ENCODE results near the gene ATG14. TPM values are rescaled to one million over a fixed set of nuclear protein-coding genes. Genes with fewer than 3 reads are reported as not detected.
A peak's percentile ranks its signal among the peaks of the same experiment; 100 is the strongest.

ATG14 gene
- total RNA-seq, 1 experiment from 2014 or later: 12.6 TPM

DNA sequence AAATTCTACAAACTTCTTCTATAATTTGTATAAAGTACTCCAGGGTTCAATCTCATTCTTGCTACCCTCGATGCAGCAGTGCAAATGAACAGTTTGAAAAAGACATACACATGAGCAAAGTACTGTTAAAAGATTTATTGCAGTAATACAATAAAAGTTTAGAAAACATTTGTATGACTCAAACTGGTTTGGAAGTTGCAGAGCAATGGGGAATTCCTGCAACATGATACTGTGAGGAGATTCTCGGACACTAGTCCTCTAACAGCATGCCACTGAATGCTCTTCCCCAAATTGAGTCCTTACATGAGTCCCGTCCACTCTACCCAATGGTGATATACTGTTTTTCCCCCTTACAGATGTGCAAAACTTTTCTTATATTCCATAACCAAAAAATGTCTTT lies 45.4 kb downstream of the ATG14 start:
- Histone ChIP-seq H4K20me1 (ENCODE audit: insufficient read depth, low read depth, low read length) (no peaks in the 10 kb centered on the region), H3K4me2 (ENCODE audit: low read depth, low read length, poor library complexity, severe bottlenecking) (no peak overlapping the region), H3K79me2 (ENCODE audit: low read length) (no peaks in the 10 kb centered on the region), H3K9me3 (ENCODE audit: low read length) (no peaks in the 10 kb centered on the region), H3K9me2 (replicated peaks; ENCODE audit: insufficient read depth, low read length) (no peaks in the 10 kb centered on the region), H3K4me1 (ENCODE audit: low read length) (no peaks in the 10 kb centered on the region), H3K4me3 (ENCODE audit: low read length) (no peak overlapping the region), H3K36me3 (ENCODE audit: insufficient read depth, low read length) (peaks cover 26% of the 10 kb centered on the region; the same call in 1 of the 2 replicates), H3K27ac (ENCODE audit: low read length) (no peak overlapping the region), H3K9ac (ENCODE audit: low read length) (no peak overlapping the region), H3K27me3 (ENCODE audit: low read length) (no peaks in the 10 kb centered on the region), H2AFZ (ENCODE audit: low read length) (no peak overlapping the region)
- no peak for DNase-seq

DNA sequence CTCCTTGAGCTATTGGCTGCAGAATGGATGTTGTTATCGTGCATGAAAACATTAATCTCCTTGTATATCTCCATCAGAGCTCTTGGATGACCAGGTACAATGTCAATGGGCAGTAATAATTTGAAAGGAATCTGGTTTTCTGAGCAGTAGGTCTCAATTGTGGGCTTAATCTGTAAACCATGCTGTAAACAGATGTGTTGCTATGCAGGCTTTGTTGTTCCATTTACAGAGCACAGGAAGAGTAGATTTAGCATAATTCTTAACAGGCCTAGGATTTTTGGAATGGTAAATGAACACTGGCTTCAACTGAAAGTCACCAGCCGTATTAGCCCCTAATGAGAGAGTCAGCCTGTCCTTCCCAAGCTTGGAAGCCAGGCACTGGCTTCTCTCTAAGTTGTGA lies 50.4 kb downstream of the ATG14 start:
- Histone ChIP-seq H3K27ac (ENCODE audit: low read length) (no peak overlapping the region), H3K79me2 (ENCODE audit: low read length) (peaks cover 4% of the 10 kb centered on the region), H3K4me2 (ENCODE audit: low read depth, low read length, poor library complexity, severe bottlenecking) (no peak overlapping the region), H3K27me3 (ENCODE audit: low read length) (no peaks in the 10 kb centered on the region), H2AFZ (ENCODE audit: low read length) (no peak overlapping the region), H3K4me1 (ENCODE audit: low read length) (no peaks in the 10 kb centered on the region), H3K4me3 (ENCODE audit: low read length) (no peak overlapping the region), H3K9ac (ENCODE audit: low read length) (no peak overlapping the region), H3K9me3 (ENCODE audit: low read length) (no peaks in the 10 kb centered on the region), H3K9me2 (replicated peaks; ENCODE audit: insufficient read depth, low read length) (no peaks in the 10 kb centered on the region), H4K20me1 (ENCODE audit: insufficient read depth, low read depth, low read length) (no peaks in the 10 kb centered on the region), H3K36me3 (ENCODE audit: insufficient read depth, low read length) (peaks cover 22% of the 10 kb centered on the region; the same call in 1 of the 2 replicates)
- DNase-seq: no peak

DNA sequence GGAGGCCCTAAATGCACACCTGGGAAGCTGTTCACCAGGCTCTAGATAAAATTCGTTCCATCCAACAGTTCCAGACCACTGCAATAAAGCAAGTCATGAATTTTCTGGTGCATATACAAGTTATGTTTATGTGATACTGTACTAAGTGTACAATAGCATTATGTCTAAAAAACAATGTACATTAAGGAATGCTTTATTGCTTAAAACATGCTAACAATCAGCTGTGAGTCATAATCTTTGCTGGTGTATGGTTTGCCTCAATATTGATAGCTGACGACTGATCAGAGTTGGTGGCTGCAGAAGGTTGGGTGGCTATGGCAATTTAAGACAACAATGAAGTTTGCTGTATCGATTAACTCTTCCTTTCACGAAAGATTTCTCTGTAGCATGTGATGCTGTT lies 52.3 kb downstream of the ATG14 start:
- Histone ChIP-seq H3K9me3 (ENCODE audit: low read length) (no peaks in the 10 kb centered on the region), H3K36me3 (ENCODE audit: insufficient read depth, low read length) (peaks cover 36% of the 10 kb centered on the region), H3K4me1 (ENCODE audit: low read length) (no peaks in the 10 kb centered on the region), H4K20me1 (ENCODE audit: insufficient read depth, low read depth, low read length) (no peaks in the 10 kb centered on the region), H3K79me2 (ENCODE audit: low read length) (peaks cover 21% of the 10 kb centered on the region), H3K4me3 (ENCODE audit: low read length) (no peak overlapping the region), H2AFZ (ENCODE audit: low read length) (no peak overlapping the region), H3K27ac (ENCODE audit: low read length) (no peak overlapping the region), H3K4me2 (ENCODE audit: low read depth, low read length, poor library complexity, severe bottlenecking) (no peak overlapping the region), H3K9ac (ENCODE audit: low read length) (no peak overlapping the region), H3K27me3 (ENCODE audit: low read length) (no peaks in the 10 kb centered on the region), H3K9me2 (replicated peaks; ENCODE audit: insufficient read depth, low read length) (no peaks in the 10 kb centered on the region)
- DNase-seq: no peak

DNA sequence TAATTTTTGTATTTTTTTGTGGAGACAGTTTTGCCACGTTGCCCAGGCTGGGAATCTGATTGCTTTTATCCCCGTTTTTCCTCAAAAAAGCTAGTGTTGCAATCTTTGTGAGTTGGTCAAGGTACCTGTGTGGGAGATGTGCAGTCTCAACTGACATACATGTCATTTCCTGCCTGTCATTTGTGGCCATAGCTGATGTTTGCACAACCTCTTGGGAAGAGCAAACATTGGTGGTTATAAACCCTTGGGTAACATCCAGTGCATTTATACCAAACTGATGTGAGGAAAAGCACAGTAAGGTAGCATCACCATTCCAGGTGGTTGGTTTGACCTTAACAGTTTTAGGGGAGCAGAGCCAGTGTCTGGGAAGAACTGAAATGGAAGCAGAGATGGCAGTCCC lies 54.7 kb downstream of the ATG14 start:
- Histone ChIP-seq H3K27ac (ENCODE audit: low read length) (no peak overlapping the region), H3K9me3 (ENCODE audit: low read length) (no peaks in the 10 kb centered on the region), H3K9me2 (replicated peaks; ENCODE audit: insufficient read depth, low read length) (no peaks in the 10 kb centered on the region), H4K20me1 (ENCODE audit: insufficient read depth, low read depth, low read length) (no peaks in the 10 kb centered on the region), H3K4me2 (ENCODE audit: low read depth, low read length, poor library complexity, severe bottlenecking) (no peak overlapping the region), H2AFZ (ENCODE audit: low read length) (no peak overlapping the region), H3K79me2 (ENCODE audit: low read length) (peaks cover 36% of the 10 kb centered on the region), H3K27me3 (ENCODE audit: low read length) (no peaks in the 10 kb centered on the region), H3K4me1 (ENCODE audit: low read length) (no peaks in the 10 kb centered on the region), H3K4me3 (ENCODE audit: low read length) (no peak overlapping the region), H3K9ac (ENCODE audit: low read length) (no peak overlapping the region), H3K36me3 (ENCODE audit: insufficient read depth, low read length) (peaks cover 32% of the 10 kb centered on the region)
- DNase-seq: no peak

DNA sequence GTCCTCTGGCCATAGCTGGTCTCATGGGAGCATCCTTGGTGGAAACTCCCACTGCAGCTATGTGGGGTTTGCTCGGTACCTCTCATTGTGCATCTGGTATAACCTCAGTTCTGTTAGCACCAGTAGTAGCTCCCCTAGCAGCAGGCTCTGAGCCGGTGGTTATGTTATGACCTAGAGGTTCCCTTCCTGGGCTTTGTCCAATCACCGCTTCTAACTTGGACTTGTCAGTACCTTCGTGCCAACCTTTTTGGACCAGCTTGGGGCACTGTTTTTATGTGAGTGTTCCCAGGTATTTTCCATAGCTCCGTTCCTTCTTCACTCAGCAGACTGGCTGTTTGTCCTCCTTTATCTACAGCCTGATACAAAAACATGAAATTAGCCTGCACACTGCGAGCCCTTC lies 55.7 kb downstream of the ATG14 start:
- H3K27me3 ChIP-seq (ENCODE audit: low read length): no peaks in the 10 kb centered on the region
- H3K4me2 ChIP-seq (ENCODE audit: low read depth, low read length, poor library complexity, severe bottlenecking): no peak overlapping the region
- DNase-seq: no peak
- no peak overlapping the region for H3K27ac ChIP-seq (ENCODE audit: low read length)
- H3K79me2 ChIP-seq (ENCODE audit: low read length): peaks cover 46% of the 10 kb centered on the region
- H3K4me1 ChIP-seq (ENCODE audit: low read length): no peaks in the 10 kb centered on the region
- H3K9me3 ChIP-seq (ENCODE audit: low read length): no peaks in the 10 kb centered on the region
- no peak overlapping the region for H3K4me3 ChIP-seq (ENCODE audit: low read length)
- H4K20me1 ChIP-seq (ENCODE audit: insufficient read depth, low read depth, low read length): no peaks in the 10 kb centered on the region
- H3K9me2 ChIP-seq (replicated peaks; ENCODE audit: insufficient read depth, low read length): no peaks in the 10 kb centered on the region
- peaks cover 36% of the 10 kb centered on the region for H3K36me3 ChIP-seq (ENCODE audit: insufficient read depth, low read length)
- no peak overlapping the region for H2AFZ ChIP-seq (ENCODE audit: low read length)
- no peak overlapping the region for H3K9ac ChIP-seq (ENCODE audit: low read length)

DNA sequence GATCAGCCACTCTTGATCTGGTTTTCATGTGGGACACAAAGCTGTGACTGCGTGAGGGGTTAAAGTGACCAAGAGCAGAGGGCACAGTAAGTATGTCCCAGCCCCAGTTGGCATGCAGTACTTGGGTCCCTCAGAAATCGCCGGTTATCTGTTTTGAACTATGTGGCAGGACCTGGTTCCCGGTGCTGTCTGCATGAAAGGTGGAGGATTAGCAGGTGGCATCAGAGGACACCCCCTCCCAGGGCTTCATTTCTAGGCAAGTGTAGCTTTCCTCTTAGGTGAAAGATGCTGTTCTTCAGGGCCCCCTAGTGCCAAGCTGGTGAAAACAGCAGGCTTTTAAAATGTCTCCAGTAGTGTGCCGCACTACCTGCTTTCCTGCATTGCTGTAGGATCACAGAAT lies 57.1 kb downstream of the ATG14 start:
- peak; percentile 90 for DNase-seq
- peaks cover 4% of the 10 kb centered on the region for H3K4me1 ChIP-seq (ENCODE audit: low read length)
- no peak overlapping the region for H3K4me2 ChIP-seq (ENCODE audit: low read depth, low read length, poor library complexity, severe bottlenecking)
- no peak overlapping the region for H3K4me3 ChIP-seq (ENCODE audit: low read length)
- H3K9me3 ChIP-seq (ENCODE audit: low read length): no peaks in the 10 kb centered on the region
- H3K9me2 ChIP-seq (replicated peaks; ENCODE audit: insufficient read depth, low read length): no peaks in the 10 kb centered on the region
- H3K27ac ChIP-seq (ENCODE audit: low read length): no peak overlapping the region
- no peak overlapping the region for H2AFZ ChIP-seq (ENCODE audit: low read length)
- H3K36me3 ChIP-seq (ENCODE audit: insufficient read depth, low read length): peaks cover 44% of the 10 kb centered on the region
- H3K79me2 ChIP-seq (ENCODE audit: low read length): peaks cover 60% of the 10 kb centered on the region
- no peak overlapping the region for H3K9ac ChIP-seq (ENCODE audit: low read length)
- no peaks in the 10 kb centered on the region for H3K27me3 ChIP-seq (ENCODE audit: low read length)
- H4K20me1 ChIP-seq (ENCODE audit: insufficient read depth, low read depth, low read length): no peaks in the 10 kb centered on the region

DNA sequence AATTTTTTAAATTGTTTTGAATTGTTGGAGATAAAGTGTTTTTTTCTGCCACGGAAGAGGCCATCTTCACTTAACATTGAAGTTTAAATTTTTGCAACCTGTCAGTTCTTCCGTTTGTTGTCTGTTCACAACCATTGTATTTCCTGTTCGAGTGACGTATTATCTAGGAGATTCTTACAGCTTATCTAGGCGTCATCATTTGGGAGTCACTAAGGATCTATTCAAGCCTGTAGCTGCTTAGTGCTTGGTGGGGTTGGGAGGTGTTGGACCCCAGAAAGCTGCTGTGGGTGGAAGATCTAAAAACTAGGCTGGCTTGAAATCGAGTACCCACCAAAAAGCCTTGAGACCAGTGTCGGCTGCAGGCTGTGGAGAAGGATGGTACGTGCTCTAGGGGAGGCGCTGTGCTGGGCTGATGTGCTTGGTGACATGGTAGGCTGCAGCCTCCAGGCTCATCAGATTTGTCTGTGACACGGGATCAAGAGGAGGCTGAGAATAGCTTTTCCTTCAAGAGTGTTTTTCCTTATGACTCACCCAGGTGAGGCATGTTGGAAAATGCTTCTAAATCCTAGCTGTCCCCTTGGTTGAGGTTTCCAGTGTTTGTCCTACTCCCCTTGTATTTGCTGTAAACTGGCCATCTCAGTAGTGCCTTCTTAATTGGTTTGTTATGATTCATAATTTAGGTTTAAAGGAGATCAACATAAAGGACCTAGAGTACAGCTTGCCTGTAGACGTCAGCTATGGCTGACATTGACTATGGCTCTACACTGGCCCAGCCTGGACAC lies 57.8 kb downstream of the ATG14 start:
- H3K4me3 ChIP-seq (ENCODE audit: low read length): no peak overlapping the region
- H3K9me2 ChIP-seq (replicated peaks; ENCODE audit: insufficient read depth, low read length): no peaks in the 10 kb centered on the region
- no peak for DNase-seq
- H3K4me2 ChIP-seq (ENCODE audit: low read depth, low read length, poor library complexity, severe bottlenecking): no peak overlapping the region
- H3K27ac ChIP-seq (ENCODE audit: low read length): peak overlapping the region; percentile 16; the same call in 1 of the 2 replicates
- no peak overlapping the region for H2AFZ ChIP-seq (ENCODE audit: low read length)
- H3K4me1 ChIP-seq (ENCODE audit: low read length): peaks cover 10% of the 10 kb centered on the region
- H3K79me2 ChIP-seq (ENCODE audit: low read length): peaks cover 66% of the 10 kb centered on the region
- H3K36me3 ChIP-seq (ENCODE audit: insufficient read depth, low read length): peaks cover 40% of the 10 kb centered on the region
- H4K20me1 ChIP-seq (ENCODE audit: insufficient read depth, low read depth, low read length): no peaks in the 10 kb centered on the region
- no peak overlapping the region for H3K9ac ChIP-seq (ENCODE audit: low read length)
- no peaks in the 10 kb centered on the region for H3K9me3 ChIP-seq (ENCODE audit: low read length)
- H3K27me3 ChIP-seq (ENCODE audit: low read length): no peaks in the 10 kb centered on the region

DNA sequence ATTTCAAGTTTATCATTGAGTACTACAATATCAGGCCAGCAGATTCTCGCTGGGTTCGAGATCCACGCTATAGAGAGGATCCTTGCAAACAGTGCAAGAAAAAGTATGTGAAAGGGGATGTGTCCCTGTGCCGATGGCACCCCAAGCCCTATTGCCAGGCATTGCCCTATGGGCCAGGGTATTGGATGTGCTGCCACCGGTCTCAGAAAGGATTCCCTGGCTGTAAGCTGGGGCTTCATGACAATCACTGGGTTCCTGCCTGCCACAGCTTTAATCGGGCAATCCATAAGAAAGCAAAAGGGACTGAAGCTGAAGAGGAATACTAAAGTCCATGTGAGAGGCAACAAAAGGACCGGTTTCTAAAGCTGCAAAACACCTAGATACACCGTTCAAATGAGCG lies 59.4 kb downstream of the ATG14 start:
- peaks cover 83% of the 10 kb centered on the region for H3K79me2 ChIP-seq (ENCODE audit: low read length)
- no peaks in the 10 kb centered on the region for H3K27me3 ChIP-seq (ENCODE audit: low read length)
- H3K4me2 ChIP-seq (ENCODE audit: low read depth, low read length, poor library complexity, severe bottlenecking): no peak overlapping the region
- DNase-seq: no peak
- no peaks in the 10 kb centered on the region for H4K20me1 ChIP-seq (ENCODE audit: insufficient read depth, low read depth, low read length)
- no peaks in the 10 kb centered on the region for H3K9me2 ChIP-seq (replicated peaks; ENCODE audit: insufficient read depth, low read length)
- H3K36me3 ChIP-seq (ENCODE audit: insufficient read depth, low read length): peaks cover 37% of the 10 kb centered on the region
- H3K27ac ChIP-seq (ENCODE audit: low read length): no peak overlapping the region
- H3K4me1 ChIP-seq (ENCODE audit: low read length): peaks cover 27% of the 10 kb centered on the region
- H3K4me3 ChIP-seq (ENCODE audit: low read length): no peak overlapping the region
- H2AFZ ChIP-seq (ENCODE audit: low read length): no peak overlapping the region
- H3K9me3 ChIP-seq (ENCODE audit: low read length): no peaks in the 10 kb centered on the region
- H3K9ac ChIP-seq (ENCODE audit: low read length): no peak overlapping the region

All from Karpas-422 (cell line).